ENCODE results near the gene STRA6.

Gene STRA6

DNA sequence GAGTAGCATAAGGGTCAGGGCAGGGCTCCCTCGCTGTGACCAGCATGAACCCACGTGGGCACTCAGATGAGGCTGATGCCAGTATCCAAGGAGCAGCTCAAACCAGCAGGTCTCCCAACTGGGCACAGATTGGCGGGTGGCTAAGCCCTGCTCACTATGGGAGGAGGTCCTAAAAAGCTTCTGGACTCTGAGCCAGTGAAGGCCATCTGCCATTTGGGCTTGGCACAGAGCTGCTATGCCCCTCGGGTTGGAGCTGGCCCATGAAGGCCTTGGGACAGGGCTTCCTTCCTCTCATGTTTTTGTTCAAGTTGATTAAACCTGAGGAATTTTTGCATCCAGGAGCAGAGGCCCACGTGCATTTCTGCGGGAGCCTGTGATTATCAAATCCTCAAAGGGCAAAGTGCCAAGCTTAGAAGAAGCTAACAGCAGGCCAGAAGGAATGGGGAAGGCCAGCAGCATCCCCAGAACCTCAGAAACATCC lies 4.3 kb upstream of the STRA6 start:
- no peak for DNase-seq (ENCODE audit: low read depth in 2 of 2)

DNA sequence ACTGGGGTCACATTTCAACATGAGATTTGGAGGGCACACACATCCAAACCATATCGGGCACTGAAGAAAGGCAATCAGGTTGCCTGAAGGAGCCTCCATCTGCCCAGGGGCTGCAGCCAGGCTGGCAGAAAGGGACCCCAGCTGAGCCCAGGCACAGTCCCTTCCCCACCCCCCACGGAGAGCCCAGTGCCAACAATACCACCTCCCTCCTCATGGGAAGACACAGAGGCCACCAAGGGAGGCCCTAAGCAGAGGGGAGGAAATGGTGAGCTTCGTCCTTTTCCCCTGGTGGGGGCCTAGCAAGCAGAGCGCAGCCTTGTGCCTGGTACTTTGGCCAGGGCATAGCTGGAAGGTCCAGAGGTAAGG lies 3.0 kb upstream of the STRA6 start:
- DNase-seq (ENCODE audit: low read depth in 2 of 2): no peak

DNA sequence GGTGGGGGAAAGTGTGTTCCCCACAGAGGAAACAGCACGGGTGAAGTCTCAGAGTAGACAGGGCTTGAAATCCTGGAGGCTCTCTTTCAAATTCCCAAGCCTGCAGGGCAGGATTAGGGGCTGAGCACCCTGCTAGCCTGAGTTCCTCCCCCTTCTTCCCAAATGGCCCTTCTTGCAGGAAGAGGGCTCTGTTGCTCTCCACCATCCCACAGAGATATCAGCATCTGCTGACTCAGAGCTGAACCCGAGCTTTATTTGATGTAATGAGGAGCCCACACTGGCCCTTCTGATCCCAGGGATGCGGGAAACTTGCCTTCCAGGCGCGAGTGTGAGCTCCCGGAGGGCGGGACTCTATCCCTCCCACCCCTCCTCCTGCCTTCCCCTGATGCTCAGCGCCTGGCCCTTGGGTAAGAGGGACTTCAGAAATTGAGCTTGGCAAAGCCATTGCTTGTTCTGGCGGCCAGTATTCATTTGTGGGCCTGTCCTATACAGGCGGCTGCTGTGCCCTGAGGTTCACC lies 1.4 kb upstream of the STRA6 start:
- no peak for DNase-seq (ENCODE audit: low read depth in 2 of 2)

DNA sequence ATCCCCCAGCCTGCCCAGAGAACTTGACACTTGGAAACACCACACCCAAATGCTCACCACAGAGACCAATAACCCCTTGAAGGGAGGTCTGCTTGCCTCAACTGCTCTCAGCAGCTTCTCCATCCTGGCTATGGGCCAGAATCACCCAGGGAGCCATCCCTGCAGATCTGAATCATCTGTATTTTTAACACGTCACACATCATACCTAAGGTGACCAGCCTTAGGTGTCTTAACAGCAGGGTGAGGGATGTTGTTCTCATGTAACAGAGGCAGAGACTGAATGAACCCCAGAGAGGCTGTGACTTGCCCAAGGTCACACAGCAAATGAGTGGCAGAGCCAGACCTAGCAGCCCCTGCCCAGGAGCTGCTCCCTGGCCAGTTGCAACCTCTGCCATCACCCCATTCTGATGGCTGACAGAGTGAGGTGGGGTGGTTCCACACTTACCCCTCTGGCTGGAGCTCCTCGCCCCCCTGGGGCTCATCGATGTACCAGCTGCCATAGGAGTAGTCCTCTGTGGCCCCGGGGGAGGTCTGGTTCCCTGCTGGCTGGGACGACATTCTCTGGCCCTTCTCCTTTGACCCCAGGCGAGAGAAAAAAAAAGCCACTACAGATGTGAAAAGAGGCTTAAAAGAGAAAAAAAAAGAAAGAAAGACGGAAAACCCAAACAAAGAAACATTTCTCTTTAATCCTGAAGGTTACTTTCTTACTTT lies 722 bp downstream of the STRA6 start:
- no peak for DNase-seq (ENCODE audit: low read depth in 2 of 2)

DNA sequence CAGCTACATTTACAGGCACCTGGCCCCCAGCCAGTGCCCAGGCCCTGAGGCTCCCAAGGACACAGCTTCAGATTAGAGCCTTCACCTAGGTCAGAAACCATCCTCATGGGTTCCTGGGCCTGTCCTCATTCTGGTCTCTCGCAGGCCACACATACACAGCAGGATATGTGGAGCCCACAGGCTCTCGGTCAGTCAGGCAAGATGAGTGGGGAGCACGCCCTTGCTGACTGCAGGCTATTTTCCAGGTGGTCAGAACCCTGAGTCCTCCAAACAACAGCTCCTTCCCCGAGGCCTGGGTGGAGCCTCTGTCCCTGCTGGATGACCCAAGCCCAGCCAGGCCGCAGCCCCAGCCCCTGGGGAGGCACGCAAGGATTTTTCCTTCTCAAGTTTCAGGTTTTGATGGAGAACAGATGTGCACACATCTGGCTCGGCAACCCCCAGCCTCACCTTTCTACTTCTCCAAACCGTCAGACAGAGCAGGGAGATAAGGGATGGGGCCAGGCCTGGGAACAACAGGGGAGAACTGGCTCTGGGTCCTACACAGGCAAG lies 1.6 kb downstream of the STRA6 start:
- DNase-seq (ENCODE audit: low read depth in 2 of 2): no peak

DNA sequence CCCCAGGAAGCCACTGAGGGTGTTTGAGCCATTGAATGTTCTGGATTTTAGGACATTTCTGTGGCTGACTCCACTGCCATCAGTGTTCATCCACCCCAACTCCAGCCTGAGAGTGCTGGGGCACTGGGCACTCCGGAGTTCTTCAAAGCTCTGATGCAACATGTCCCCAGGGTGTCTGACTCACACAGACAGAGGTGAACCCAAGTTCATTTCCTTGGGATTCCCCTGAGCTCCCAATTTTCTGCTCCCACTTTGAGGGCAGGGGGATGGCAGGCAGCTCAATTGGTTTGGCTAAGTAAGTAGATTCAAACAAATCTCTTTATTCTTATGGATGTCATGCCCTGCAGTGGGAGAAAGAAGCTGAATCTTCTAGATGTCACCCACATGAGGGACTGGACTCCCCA lies 2.2 kb downstream of the STRA6 start:
- no peak for DNase-seq (ENCODE audit: low read depth in 2 of 2)

DNA sequence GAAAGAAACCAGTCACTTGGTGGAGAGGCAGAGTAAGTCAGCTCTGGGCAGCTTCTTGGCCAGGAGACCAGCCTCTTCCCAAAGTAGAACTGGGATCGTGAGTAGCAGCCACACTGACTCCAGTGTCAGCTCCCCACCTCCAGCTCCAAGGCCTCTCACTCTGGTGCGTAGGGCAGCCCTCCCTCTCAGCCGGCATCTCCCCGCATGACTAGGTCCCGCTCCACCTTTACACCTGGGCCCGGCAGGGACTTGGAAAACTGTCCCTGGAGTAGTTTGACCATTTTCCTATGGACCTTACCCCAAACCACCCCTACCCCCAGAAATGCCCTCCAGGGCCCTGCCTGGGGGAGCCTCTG lies 3.3 kb downstream of the STRA6 start:
- DNase-seq (ENCODE audit: low read depth in 2 of 2): no peak

DNA sequence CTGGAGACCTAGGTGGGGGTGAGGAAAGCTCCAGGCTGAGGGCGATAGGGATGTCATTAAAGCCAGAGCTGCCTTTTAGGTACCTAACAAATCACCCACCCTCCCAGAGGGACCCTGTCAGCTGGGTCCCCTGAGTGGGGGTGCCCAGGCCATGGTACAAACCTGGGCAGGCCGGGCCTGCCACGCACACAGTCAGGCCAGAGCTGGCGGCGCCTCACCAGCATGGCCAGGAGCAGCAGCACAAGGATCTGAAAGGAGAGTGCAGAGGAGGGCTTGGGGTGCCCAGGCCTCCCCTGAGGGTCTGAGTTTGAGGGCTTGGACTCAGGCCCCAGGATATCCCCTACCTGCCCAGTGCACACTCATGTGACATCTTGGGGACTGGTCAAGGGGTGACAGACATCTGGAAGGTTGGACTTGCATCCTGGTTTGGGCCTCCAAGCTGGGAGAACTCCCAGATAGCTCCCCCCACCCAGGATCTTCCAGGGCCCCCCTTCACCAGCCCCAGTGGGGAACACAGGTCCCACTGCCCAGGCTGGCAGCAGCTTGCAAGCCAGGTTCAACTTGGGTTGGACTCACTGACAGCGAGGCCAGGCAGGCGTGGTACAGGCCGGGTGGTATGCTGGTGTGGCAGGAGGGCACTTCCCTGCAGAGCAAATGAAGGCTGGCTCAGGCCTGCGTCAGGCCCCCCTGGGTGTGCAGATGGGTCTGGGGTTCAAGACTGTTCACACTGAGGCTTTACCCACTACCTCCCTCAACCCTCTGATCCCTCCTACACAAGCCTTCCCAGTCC lies 5.2 kb downstream of the STRA6 start:
- no peak for DNase-seq (ENCODE audit: low read depth in 2 of 2)

DNA sequence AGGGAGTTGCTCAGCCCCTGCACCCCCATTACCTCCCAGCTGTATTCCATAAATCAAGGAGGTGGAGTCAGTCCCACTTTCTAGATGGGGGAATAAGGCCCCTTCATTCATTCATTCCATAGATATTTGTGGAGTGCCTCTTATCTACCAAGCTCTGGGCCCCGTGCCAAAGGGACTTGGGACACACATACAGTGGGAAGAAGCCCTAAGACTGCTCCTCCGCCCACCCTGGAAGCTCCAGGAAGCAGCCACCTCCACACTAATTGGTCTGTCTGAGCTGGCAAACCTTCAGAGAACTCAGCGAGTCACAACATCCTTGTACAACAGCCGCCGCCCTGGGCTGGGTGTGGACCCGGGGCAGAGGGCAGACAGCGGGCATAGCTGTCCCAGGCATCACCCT lies 6.4 kb downstream of the STRA6 start:
- DNase-seq (ENCODE audit: low read depth in 2 of 2): no peak

DNA sequence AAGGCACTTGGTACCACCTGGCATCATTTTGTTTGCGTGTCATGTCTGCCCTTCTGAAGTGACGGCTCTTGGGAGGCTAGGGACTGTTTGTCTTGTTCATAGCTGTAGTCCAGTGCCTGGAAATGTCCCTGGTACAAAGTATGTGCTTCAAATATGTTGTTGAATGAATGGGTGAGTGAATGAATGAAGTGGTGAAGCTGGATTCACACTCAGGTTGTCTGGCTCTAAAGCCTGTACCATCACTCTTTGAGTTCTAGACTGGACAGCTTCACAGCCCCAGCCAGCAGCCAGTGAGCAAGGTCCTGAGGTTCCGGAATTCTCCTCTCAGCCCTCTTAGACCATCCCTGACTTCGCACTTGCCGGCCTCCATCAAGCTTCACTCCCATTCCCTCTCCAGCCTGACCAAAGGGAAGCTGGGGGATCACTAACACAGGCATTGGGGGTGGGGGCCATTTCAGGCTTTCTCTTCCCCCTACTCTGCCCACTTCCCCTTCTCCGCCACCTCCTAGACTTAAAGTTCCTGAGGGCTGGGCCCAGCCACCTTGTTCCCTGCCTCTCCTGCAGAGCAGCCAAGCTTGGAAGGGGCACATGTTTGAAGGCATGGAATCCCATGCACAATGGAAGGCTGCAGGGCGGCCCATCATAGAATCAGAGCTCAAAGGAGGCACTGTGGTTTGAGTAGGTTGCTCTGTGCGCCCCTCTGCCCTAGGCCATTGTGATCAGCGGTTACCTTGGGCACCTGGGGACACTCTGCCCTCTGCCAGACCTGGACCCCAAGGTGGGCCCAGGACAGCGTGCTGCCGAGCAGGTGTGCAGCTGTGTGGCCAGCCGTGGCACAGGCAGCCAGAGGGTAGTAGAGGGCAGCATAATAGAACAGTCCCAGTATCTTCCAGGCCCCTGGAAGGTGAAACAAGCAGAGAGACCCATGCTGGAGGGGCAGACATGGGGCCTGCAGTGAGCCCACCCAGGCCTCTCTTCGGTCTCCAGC lies 7.7 kb downstream of the STRA6 start:
- DNase-seq (ENCODE audit: low read depth in 2 of 2): no peak

DNA sequence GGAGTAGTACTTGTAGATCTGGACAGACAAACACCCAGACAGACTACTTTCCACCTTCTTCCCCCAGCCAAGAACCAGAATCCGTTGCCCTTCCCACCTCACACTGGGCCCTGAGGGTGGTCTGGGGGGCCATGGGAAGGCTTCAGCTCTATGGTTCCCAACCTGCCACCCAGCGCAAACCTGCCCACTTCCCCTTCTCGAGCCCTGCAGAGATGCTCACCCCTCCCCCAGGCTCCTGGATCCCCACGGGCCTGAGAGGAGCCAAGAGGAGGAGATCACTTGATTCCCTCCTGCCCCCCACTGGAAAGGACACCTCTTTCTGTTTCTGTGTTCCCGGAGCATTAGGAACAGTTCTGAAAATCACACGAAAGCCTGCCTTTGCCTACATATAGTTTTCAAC lies 8.7 kb downstream of the STRA6 start:
- no peak for DNase-seq (ENCODE audit: low read depth in 2 of 2)

DNA sequence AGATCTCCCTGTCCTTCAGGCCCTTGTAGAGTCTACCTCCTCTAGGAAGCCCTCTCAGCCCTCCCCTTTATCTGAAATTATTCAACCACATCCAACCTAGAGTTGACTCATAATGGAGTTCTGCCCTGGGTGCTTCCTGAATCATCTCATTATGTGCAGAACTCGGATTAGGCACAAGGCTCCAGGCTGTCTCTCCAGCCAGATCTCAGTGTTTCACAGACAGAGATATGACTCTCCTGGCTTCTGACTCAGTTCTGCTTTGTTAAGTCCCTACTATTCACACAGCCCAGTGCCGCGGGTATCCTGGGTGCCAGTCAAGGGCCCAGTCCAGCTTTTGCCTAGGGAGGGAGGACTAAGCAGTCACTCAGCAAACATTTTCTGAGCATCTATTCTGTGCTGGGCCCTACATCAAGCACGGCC lies 9.3 kb downstream of the STRA6 start:
- DNase-seq (ENCODE audit: low read depth in 2 of 2): no peak

DNA sequence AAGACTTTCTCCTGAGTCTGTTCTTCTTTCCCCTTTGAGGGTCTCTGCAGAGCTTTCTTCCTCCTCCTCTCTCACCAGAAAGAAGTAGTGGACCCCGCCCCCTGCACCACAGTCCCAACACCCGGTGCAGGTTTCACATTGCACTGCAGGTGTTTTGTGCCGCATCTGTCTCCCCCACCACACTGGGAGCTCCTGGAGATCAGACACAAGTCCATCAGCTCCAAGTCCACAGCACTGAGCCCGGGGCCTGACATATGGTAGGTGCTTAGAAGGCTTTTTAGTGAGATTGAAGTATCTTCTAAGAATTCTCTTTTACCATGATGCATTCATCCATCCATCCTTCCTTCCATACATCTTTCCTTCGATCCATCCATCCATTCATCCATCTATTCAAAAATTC lies 9.8 kb downstream of the STRA6 start:
- no peak for DNase-seq (ENCODE audit: low read depth in 2 of 2)

DNA sequence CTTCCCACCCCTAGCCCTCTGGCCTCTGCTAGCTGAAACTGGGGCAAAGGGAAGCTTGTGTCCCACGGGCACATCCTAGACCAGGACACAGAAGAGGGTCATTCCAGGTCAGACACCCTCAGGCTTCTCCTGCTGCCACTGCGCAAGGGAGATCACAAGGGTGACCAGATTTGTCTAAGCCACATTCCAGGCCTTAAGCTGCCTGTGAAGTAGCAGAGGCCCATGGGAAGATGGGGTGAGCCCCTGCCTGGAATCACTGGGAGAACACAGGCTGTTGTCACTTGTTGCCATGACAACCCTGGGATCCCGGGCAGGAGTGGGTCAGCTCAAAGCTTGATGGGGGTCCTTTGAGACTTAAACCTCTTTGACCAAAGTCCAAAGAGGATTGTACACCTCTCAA lies 10.8 kb downstream of the STRA6 start:
- DNase-seq (ENCODE audit: low read depth in 2 of 2): no peak

DNA sequence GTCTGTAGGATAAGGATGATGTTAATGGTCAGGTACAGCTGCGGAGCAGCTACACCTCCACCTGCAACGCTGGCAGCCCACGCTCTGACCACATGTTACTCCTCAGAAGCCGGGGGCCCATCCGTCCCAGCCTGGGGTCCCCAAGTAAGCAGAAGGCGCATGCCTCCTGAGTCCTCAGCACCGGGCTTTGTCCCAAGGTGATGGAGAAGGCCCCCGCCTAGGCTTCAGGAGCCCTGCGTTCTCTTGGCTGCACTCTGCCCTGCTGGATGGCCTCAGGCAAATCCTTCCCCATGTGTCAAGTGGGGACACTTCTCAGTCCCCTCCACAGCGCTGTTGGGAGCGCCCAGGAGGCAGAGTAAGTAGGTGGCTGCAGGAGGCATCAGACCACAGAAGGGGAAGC lies 14.4 kb downstream of the STRA6 start:
- DNase-seq (ENCODE audit: low read depth in 2 of 2): no peak

DNA sequence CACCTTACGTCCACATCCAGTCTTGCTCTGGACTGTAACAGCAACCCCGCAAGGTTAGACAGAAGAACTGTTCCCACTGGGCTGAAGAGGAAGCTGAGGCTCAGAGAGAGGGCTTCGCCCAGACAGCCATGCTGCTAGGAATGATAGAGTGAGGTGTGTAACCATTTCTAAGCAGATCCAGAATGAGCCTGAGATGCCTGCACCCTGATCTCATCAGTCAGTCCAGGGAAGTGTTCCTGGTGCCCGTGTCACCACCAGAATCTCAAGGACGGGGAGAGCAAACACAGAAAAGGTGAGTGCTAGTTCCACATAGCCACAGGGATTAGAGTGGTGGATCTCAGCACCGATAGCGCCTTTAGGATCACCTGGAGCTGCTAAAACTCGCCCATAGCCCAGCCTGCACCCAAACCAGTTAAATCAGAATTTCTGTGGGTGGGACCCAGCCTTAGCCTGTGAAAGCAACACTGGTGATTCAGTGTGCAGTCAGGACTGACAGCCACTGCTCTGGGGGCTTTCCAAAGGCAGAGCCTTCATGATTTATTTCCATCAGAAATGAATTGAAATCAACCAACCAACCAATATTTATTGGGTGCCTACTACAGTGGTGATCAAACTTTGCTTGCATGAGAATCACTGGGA lies 16.8 kb downstream of the STRA6 start:
- peak in 1 of 2 donors; percentile 30 for DNase-seq (ENCODE audit: low read depth in 2 of 2)

DNA sequence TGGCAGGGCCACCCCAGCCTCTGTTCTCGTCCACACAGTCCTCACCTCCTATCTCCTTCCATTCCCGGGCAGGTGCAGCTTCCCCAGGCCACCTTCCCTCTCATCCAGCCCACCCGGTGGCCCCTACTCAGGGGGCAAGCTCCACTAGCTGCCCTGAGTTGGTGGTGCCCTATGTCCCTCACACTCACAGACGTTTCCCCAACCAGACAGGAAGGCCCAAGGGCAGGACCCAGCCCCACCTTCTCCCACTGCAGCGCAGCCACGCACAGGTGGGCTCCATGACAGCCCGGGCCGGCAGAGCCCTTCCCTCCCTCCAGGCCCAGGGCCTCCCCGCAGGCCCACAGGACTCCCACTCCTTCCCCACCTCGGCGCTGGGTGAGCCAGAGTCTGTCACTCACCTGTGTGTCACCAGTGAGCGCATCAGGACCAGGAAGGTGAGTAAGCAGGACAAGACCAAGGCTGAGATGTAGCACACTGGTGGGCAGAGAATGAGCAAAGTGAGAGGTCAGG lies 17.9 kb downstream of the STRA6 start:
- peak in 1 of 2 donors; percentile 38 for DNase-seq (ENCODE audit: low read depth in 2 of 2)

DNA sequence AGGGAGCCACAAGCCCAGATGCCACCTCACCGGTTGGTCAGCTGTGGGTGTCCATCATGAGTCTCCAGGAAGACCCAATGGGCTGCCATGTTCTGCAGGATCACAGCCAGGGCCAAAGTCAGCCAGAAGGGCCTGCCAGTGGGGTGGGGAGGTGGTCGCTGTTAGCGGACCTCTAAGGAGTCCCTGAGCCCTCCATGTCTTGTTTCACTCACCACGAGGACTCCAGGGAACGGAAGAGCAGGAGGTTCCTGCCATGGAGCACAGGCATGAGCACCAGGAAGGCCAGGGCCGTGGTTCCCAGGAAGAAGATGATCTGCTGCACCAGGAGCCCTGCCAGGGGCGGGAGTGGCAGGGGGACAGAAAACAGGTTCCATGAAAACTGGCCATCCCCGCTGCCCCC lies 20.5 kb downstream of the STRA6 start:
- DNase-seq (ENCODE audit: low read depth in 2 of 2): no peak

DNA sequence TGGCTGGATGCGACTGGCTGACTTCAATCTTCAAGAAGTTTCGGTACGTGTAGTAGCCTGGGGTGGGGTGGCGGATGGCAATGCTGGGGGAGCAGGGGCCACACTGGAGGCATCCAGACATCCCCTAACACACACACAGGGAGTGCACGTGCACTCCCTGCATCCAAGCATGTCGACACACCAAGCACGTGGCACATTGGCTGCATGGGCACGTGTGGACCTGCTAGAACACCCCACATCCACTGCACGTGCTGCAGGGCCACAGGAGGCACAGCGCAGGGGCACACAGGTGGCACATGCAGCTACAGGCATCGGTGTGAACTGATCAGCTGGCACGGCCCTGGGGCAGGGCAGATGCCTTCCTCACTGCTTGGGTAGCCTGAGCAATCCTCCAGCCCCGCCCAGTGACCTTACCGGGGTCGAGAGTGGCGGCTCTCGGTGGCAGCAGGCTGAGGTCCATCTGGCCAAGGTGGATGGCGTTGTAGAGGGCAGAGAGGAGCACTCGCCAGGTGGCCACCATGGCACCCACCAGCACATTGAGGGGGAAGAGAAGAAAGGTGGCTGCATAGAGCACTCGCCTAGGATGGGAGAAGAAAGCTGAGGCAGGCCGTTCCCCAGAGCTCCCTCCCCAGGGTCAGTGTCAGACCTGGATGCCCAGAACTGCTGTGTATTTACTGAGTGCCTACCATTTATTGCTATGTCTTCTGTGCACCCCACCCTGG lies 21.5 kb downstream of the STRA6 start:
- DNase-seq (ENCODE audit: low read depth in 2 of 2): no peak

Measured in stimulated activated CD8-positive, alpha-beta memory T cell treated with anti-CD3 and anti-CD28 coated beads, Interleukin-15, amount 100 ng/mL, for 48 hours (primary cell).